LNCAP (cell line): ENCODE data around the gene ZBTB7A.

Experiments used
- TF ChIP-seq, protein P1 (sequence below): fragments of 450-650 bp; IDR thresholded peaks from 2 replicates; pipeline ENCODE4 v1.5.1; 2017; ENCODE audit warnings: mild to moderate bottlenecking

The ZBTB7A gene

DNA sequence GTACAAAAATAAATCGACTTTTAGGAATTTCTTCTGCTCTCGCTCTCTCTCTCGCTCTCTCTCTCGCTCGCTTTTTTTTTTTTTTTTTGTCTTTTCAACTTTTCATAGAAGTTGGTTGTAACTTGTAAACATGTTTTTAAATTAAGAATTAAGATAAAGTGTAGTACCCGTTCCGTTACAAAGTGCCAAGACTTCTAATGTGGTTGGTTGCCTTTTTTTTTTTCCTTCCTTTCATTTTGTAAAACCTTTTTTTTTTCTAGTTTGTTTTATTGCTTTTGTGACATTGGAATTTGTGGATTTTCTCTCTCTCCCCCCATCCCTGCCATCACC, 20.4 kb downstream of the ZBTB7A start:
- TF ChIP-seq, protein P1, sequence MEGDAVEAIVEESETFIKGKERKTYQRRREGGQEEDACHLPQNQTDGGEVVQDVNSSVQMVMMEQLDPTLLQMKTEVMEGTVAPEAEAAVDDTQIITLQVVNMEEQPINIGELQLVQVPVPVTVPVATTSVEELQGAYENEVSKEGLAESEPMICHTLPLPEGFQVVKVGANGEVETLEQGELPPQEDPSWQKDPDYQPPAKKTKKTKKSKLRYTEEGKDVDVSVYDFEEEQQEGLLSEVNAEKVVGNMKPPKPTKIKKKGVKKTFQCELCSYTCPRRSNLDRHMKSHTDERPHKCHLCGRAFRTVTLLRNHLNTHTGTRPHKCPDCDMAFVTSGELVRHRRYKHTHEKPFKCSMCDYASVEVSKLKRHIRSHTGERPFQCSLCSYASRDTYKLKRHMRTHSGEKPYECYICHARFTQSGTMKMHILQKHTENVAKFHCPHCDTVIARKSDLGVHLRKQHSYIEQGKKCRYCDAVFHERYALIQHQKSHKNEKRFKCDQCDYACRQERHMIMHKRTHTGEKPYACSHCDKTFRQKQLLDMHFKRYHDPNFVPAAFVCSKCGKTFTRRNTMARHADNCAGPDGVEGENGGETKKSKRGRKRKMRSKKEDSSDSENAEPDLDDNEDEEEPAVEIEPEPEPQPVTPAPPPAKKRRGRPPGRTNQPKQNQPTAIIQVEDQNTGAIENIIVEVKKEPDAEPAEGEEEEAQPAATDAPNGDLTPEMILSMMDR, result no peak

DNA sequence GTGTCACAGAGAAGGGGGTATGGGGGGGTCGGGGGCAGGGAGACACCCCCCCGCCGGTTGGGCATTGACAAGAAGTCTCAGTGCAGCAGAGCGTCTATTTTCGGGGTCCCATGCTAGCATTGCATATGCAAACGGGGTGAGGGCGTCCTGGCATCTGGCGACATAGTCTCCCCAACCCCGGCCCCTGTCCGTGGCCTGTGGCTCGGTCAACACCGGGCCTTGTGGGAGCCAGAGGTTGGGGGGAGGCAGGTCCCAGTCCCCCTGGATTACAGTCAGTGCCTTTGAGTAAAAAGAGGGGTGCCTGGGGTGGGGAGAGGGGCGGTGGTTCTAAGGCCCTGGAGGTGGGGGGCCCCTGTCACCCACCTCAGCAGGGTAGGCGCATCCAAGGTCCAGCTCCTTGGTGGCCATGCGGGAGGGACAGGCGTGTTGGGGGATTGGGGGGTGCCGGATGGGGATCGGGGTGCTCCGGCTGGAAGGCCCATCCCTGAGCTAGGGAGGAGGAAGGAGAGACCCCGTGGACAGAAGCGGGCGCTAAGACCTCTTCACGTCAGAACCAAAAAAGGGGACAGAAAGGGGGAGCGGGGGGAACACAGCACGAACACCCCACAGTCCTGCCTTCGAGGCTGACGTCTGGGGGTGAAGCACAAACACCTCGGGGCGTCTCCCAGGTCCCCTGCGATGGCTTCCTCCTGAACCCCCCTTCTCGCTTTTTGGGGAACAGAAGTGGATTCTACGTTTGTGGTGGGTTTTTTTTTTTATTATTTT, 20.9 kb downstream of the ZBTB7A start:
- TF ChIP-seq, protein P1, result no peak

DNA sequence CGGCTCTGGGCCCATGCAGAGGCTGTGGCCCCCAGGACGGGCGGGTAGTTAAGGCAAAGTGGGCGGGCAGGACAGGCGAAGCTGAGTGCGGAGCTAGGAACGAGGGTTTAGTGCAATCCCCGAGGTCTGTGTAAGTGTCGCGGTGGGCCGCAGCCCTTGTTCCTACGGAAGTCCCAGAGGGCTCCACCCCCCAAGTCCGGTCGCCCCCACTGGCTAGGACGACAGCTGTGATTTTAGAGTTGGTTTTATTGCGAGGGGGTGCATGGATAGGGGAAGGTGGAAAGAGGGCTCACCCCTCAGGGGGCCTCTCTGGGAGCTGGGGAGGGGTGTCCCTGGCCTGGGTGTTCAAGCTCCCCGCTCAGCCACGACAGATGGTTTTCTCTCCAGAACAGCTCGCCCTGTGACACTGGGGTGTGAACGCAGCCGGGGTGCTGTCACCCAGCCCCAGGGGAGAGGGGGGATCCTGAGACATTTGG, 21.7 kb downstream of the ZBTB7A start:
- TF ChIP-seq, protein P1, result no peak

- TF ChIP-seq, protein P1, result no peak
Measured at GRCh38 chr19:4043966-4044715, 22.6 kb downstream of the ZBTB7A start.

GRCh38 chr19:4043401-4043800, 23.3 kb downstream of the ZBTB7A start:
- TF ChIP-seq, protein P1, result no peak

DNA sequence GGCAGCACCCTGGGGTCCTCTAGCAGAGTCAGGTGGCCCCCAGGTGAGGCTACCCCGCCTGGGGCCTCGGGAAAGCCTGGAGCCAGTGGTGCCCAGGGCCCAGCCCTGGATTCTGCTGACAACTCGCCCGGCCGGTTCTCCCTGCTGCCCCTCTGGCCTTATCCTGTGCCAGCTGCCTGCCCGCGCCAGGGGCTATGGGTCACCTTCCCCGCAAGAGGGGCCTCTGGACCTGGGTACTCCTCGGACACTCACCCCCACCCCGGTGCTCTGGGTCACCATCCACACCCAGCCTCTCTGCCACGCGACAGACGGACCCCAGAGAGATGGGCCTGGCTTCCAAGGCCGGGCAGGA, 24.0 kb downstream of the ZBTB7A start:
- TF ChIP-seq, protein P1, result no peak

DNA sequence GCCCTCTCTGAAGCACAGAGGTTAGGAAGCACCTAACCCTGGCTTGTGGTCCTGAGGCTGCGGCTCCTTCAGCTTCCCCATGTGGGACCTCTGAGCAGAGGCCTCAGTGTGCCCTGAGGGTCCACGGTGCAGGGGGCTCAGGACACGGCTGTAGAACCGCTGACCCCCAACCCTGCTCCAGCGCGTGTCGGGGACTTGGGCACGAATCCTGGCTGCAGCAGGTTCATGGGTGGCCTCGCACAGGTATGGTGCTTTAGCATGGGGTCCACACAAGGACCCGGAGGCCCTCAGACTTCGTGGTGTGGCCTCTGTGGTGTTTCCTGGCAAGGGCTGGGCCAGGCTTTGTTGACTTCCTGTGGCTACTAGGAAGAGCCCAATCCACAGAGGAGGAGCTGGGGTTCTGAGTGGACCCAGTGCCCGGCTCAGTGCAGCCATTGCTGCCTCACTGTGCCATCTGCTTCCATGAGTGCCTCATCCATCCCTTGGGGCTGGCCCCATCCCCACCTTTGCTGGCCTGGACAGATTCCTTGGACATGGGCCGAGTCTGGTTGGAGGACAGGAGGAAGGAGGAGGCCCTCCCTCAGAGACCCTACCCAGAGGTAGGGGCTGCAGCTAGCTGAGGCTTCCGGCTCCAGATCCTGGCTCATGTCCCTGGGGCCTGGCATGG, 24.5 kb downstream of the ZBTB7A start:
- TF ChIP-seq, protein P1, result no peak
